AG04449 (cell line): Measurements from ENCODE around the gene ITGB4.

ENCODE experiments used
- CTCF ChIA-PET: fragments of 350-600 bp; formaldehyde crosslinking; extraction: SDS; loops from one replicate; lab custom pipeline; 2021; ENCODE audit warnings: antibody characterized with exemption; lab: Yijun Ruan, JAX
- POLR2A ChIA-PET: fragments of 400-600, 350-600 bp; formaldehyde crosslinking; extraction: SDS; loops from one replicate; lab custom pipeline; 2020; ENCODE audit warnings: antibody characterized with exemption, inconsistent platforms; lab: Yijun Ruan, JAX
- DNase-seq: peaks from one replicate; pipeline ENCODE4 v3.0.0-alpha.2; 2010; ENCODE audit warnings: low read depth, low spot score
- H3K4me3 ChIP-seq: 2 replicates; pipeline ENCODE4 v1.5.1; 2011; ENCODE audit warnings: low read depth, mild to moderate bottlenecking, control low read depth, low read length
- TF ChIP-seq, protein P1 (sequence below): IDR thresholded peaks from one replicate; pipeline ENCODE4 v1.5.1; 2011; ENCODE audit warnings: mild to moderate bottlenecking, moderate library complexity, low read length, control low read depth, inconsistent platforms; ENCODE audit not compliant: insufficient read depth; ENCODE audit errors: missing control alignments

ITGB4 gene

GRCh38 chr17:75698659-75699058 lies 22.6 kb upstream of the ITGB4 start:
- ChIA-PET CTCF (interaction anchor here (0.7 to 0.8 kb wide), 2 partner anchors 15 kb away, joined by 3 read pairs; no protein-coding TSS in a partner anchor), POLR2A (no interaction called here)
- DNase-seq, result no peak
- TF ChIP-seq, protein P1, sequence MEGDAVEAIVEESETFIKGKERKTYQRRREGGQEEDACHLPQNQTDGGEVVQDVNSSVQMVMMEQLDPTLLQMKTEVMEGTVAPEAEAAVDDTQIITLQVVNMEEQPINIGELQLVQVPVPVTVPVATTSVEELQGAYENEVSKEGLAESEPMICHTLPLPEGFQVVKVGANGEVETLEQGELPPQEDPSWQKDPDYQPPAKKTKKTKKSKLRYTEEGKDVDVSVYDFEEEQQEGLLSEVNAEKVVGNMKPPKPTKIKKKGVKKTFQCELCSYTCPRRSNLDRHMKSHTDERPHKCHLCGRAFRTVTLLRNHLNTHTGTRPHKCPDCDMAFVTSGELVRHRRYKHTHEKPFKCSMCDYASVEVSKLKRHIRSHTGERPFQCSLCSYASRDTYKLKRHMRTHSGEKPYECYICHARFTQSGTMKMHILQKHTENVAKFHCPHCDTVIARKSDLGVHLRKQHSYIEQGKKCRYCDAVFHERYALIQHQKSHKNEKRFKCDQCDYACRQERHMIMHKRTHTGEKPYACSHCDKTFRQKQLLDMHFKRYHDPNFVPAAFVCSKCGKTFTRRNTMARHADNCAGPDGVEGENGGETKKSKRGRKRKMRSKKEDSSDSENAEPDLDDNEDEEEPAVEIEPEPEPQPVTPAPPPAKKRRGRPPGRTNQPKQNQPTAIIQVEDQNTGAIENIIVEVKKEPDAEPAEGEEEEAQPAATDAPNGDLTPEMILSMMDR, result no peak
- no peak overlapping the region for H3K4me3 ChIP-seq

DNA sequence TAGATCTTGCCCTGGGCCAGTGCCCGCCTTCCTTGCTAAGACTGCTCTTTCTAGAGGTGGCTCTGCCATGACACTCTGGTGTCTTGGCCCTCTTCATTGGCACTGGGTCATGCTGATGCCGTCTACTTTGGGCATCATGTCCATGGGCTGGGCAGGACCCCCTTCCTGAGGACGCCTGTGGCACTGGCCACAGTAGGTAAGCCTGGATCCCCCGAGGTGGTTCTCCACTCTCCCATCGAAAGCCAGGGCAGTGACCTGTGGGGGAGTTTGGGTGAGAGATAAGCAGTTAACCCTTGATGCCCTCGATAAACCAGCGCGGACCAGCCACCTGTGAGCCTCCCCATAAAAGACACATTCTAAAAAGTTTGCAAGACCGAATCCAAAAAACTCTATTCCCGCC lies 20.0 kb upstream of the ITGB4 start:
- no peak overlapping the region for H3K4me3 ChIP-seq
- TF ChIP-seq, protein P1, result no peak
- CTCF ChIA-PET, result interaction anchor here (2.1 to 2.3 kb wide), 3 partner anchors 21 to 68 kb away, joined by 8 to 14 read pairs (median 12); partner anchors contain the start of gene SMIM5
- DNase-seq, result no peak
- POLR2A ChIA-PET, result no interaction called here

- DNase-seq, result no peak
- POLR2A ChIA-PET, result interaction anchor here (1.5 kb wide), 1 partner anchor 12 kb away, joined by 3 read pairs; no protein-coding TSS in a partner anchor
- CTCF ChIA-PET, result interaction anchor here (1.0 to 2.3 kb wide), 7 partner anchors 23 to 70 kb away, joined by 3 to 14 read pairs (median 5); partner anchors contain the start of gene SMIM5
- no peak overlapping the region for H3K4me3 ChIP-seq
- TF ChIP-seq, protein P1, result no peak
Measured at GRCh38 chr17:75703191-75703590, 18.1 kb upstream of the ITGB4 start.

GRCh38 chr17:75703591-75703990 lies 17.7 kb upstream of the ITGB4 start:
- CTCF ChIA-PET, result interaction anchor here (1.0 to 2.3 kb wide), 9 partner anchors 23 to 71 kb away, joined by 3 to 14 read pairs (median 4); partner anchors contain the start of gene SMIM5
- TF ChIP-seq, protein P1, result no peak
- POLR2A ChIA-PET, result interaction anchor here (1.5 kb wide), 1 partner anchor 12 kb away, joined by 3 read pairs; no protein-coding TSS in a partner anchor
- H3K4me3 ChIP-seq, result no peak overlapping the region
- no peak for DNase-seq

GRCh38 chr17:75704963-75705875 lies 16.0 kb upstream of the ITGB4 start:
- ChIA-PET CTCF (interaction anchor here (1.0 to 1.3 kb wide), 2 partner anchors 72 to 73 kb away, joined by 3 to 4 read pairs; partner anchors contain the start of gene SMIM5), POLR2A (no interaction called here)
- TF ChIP-seq, protein P1, result no peak
- no peak for DNase-seq
- no peak overlapping the region for H3K4me3 ChIP-seq
